H1 (cell line): ENCODE measurements around the gene TMBIM4. TPM values are rescaled to one million over a fixed set of nuclear protein-coding genes. Genes with fewer than 3 reads are reported as not detected.

Source experiments
- CTCF ChIA-PET: fragments of 300-600 bp; sonication (Branson Sonifier 250); formaldehyde crosslinking; loops from one replicate; lab custom pipeline; 2021; ENCODE audit not compliant: partially characterized antibody; lab: Charles Lee
- POLR2A ChIA-PET: fragments of 300-600 bp; sonication (Branson Sonifier 250); formaldehyde crosslinking; loops from one replicate; lab custom pipeline; 2021; ENCODE audit warnings: inconsistent platforms; ENCODE audit not compliant: partially characterized antibody; lab: Charles Lee
- DNase-seq, 2 experiments: peaks; one replicate each; pipeline versions ENCODE4 v3.0.0 to v3.0.0-alpha.2; 2010 to 2022; ENCODE audit warnings: low spot score in 2 of 2, low read depth in 1 of 2, mixed read lengths in 1 of 2
- FAIRE-seq: peaks from 2 replicates; lab custom pipeline; 2011; peaks lifted over from hg19 to GRCh38; lab: Jason Lieb, UNC
- H2AFZ ChIP-seq: 2 replicates; pipeline ENCODE4 v1.8.1; 2012; ENCODE audit warnings: low read length, inconsistent platforms
- H2AK5ac ChIP-seq: 2 replicates; pipeline ENCODE4 v1.6.1; 2013; ENCODE audit warnings: low read depth, low read length
- H2BK120ac ChIP-seq: replicated peaks from 2 replicates; pipeline ENCODE3; 2013; ENCODE audit warnings: low read depth, low read length, inconsistent platforms
- H2BK12ac ChIP-seq: 2 replicates; pipeline ENCODE4 v1.6.1; 2013; ENCODE audit warnings: low read depth, low read length
- H2BK15ac ChIP-seq: 2 replicates; pipeline ENCODE4 v1.6.1; 2013; ENCODE audit warnings: low read length
- H2BK20ac ChIP-seq: 2 replicates; pipeline ENCODE4 v1.6.1; 2013; ENCODE audit warnings: low read length
- H2BK5ac ChIP-seq: 2 replicates; pipeline ENCODE4 v1.6.1; 2013; ENCODE audit warnings: low read depth, low read length
- H3K14ac ChIP-seq: 2 replicates; pipeline ENCODE4 v1.6.1; 2013; ENCODE audit warnings: inconsistent platforms; ENCODE audit not compliant: insufficient read length
- H3K18ac ChIP-seq: 2 replicates; pipeline ENCODE4 v1.6.1; 2013; ENCODE audit warnings: low read length; ENCODE audit errors: extremely low read depth
- H3K23ac ChIP-seq: 2 replicates; pipeline ENCODE4 v1.6.1; 2013; ENCODE audit warnings: inconsistent platforms; ENCODE audit not compliant: insufficient read length
- H3K23me2 ChIP-seq: 2 replicates; pipeline ENCODE4 v1.6.1; 2013; ENCODE audit warnings: low read depth, low read length
- H3K27ac ChIP-seq: 2 replicates; pipeline ENCODE4 v1.6.1; 2011; ENCODE audit warnings: low read depth, low read length, inconsistent platforms
- H3K27me3 ChIP-seq, 4 experiments: replicated peaks in 1 of 4; 1 replicate in 1 of 4; 2 replicates in 3 of 4; pipeline versions ENCODE4 v1.6.1 to v1.8.1; 2011 to 2013; ENCODE audit warnings: low read length in 3 of 4, mild to moderate bottlenecking in 3 of 4, inconsistent platforms in 2 of 4, mixed read lengths in 2 of 4, moderate library complexity in 1 of 4; ENCODE audit not compliant: control insufficient read depth in 3 of 4, insufficient read depth in 3 of 4; ENCODE audit errors: extremely low read depth in 1 of 4
- H3K36me3 ChIP-seq, 4 experiments: 2 replicates each; pipeline versions ENCODE4 v1.6.1 to v1.8.1; 2011 to 2013; ENCODE audit warnings: mild to moderate bottlenecking in 4 of 4, low read length in 3 of 4, moderate library complexity in 2 of 4, control low read depth in 1 of 4, inconsistent platforms in 1 of 4; ENCODE audit not compliant: insufficient read depth in 4 of 4, control insufficient read depth in 2 of 4
- H3K4ac ChIP-seq: replicated peaks from 2 replicates; pipeline ENCODE3; 2013; ENCODE audit warnings: low read length, low read depth, mixed read lengths, inconsistent platforms; ENCODE audit not compliant: insufficient read length
- H3K4me1 ChIP-seq, 4 experiments: replicated peaks in 1 of 4; 1 replicate in 1 of 4; 2 replicates in 3 of 4; pipeline versions ENCODE4 v1.6.1 to v1.8.1; 2011 to 2013; ENCODE audit warnings: low read length in 3 of 4, inconsistent platforms in 2 of 4, mixed read lengths in 1 of 4; ENCODE audit not compliant: insufficient read depth in 4 of 4, control insufficient read depth in 3 of 4
- H3K4me2 ChIP-seq, 2 experiments: 2 replicates each; pipeline versions ENCODE4 v1.6.1 to v1.8.1; 2011 to 2013; ENCODE audit warnings: low read depth in 2 of 2, low read length in 2 of 2, control low read depth in 1 of 2, inconsistent platforms in 1 of 2, mild to moderate bottlenecking in 1 of 2; ENCODE audit not compliant: insufficient read depth in 1 of 2
- H3K4me3 ChIP-seq, 4 experiments: fragments of 200-600, 300-600 bp in 1 of 4; sonication (generic), shearing (Covaris generic), sonication (Bioruptor Twin) in 1 of 4; 2 replicates each; pipeline versions ENCODE4 v1.5.1 to v1.8.1; 2011 to 2016; ENCODE audit warnings: low read length in 4 of 4, low read depth in 3 of 4, control low read depth in 2 of 4, inconsistent platforms in 2 of 4, mild to moderate bottlenecking in 2 of 4, mixed read lengths in 1 of 4, moderate library complexity in 1 of 4; ENCODE audit not compliant: insufficient read depth in 2 of 4; ENCODE audit errors: extremely low read depth in 1 of 4
- H3K56ac ChIP-seq: replicated peaks from 2 replicates; pipeline ENCODE3; 2013; ENCODE audit warnings: low read depth, mild to moderate bottlenecking, mixed read lengths, low read length, inconsistent platforms; ENCODE audit not compliant: insufficient read length
- H3K79me1 ChIP-seq: 2 replicates; pipeline ENCODE4 v1.6.1; 2013; ENCODE audit warnings: low read depth, low read length, control low read depth
- H3K79me2 ChIP-seq, 2 experiments: 2 replicates each; pipeline versions ENCODE4 v1.6.1 to v1.8.1; 2012 to 2013; ENCODE audit warnings: low read length in 2 of 2, mild to moderate bottlenecking in 2 of 2, inconsistent platforms in 1 of 2; ENCODE audit not compliant: insufficient read depth in 2 of 2, control insufficient read depth in 1 of 2
- H3K9ac ChIP-seq, 4 experiments: replicated peaks in 1 of 4; 1 replicate in 1 of 4; 2 replicates in 3 of 4; pipeline versions ENCODE4 v1.6.1 to v1.8.1; 2011 to 2013; ENCODE audit warnings: low read depth in 3 of 4, low read length in 3 of 4, control low read depth in 2 of 4, mild to moderate bottlenecking in 2 of 4, moderate library complexity in 2 of 4, inconsistent platforms in 1 of 4; ENCODE audit errors: extremely low read depth in 1 of 4
- H3K9me3 ChIP-seq, 2 experiments: 2 replicates each; pipeline versions ENCODE4 v1.6.1 to v1.8.1; 2012 to 2013; ENCODE audit warnings: mild to moderate bottlenecking in 2 of 2, moderate library complexity in 2 of 2, control low read depth in 1 of 2, inconsistent platforms in 1 of 2, low read depth in 1 of 2, low read length in 1 of 2, mixed read lengths in 1 of 2; ENCODE audit not compliant: insufficient read depth in 2 of 2
- H4K20me1 ChIP-seq, 2 experiments: replicated peaks in 1 of 2; 2 replicates each; pipeline versions ENCODE3 to v1.8.1; 2011 to 2013; ENCODE audit warnings: inconsistent platforms in 2 of 2, low read length in 2 of 2, mild to moderate bottlenecking in 1 of 2; ENCODE audit not compliant: insufficient read depth in 2 of 2, control insufficient read depth in 1 of 2
- H4K5ac ChIP-seq: 2 replicates; pipeline ENCODE4 v1.6.1; 2013; ENCODE audit warnings: low read length, low read depth, mixed read lengths, inconsistent platforms; ENCODE audit not compliant: insufficient read length
- H4K8ac ChIP-seq: 2 replicates; pipeline ENCODE4 v1.8.0; 2013; ENCODE audit warnings: mild to moderate bottlenecking, moderate library complexity, low read length, inconsistent platforms; ENCODE audit not compliant: insufficient read depth; ENCODE audit errors: extremely low read depth
- H4K91ac ChIP-seq: replicated peaks from 2 replicates; pipeline ENCODE3; 2013; ENCODE audit warnings: low read length, mixed read lengths, inconsistent platforms; ENCODE audit not compliant: insufficient read length
- BRCA1 ChIP-seq: IDR thresholded peaks from 2 replicates; pipeline ENCODE4 v1.6.1; 2012; ENCODE audit warnings: low read depth, low read length, improper control_type of control experiment
- CBX5 ChIP-seq: fragments of 300-800, 300-1000 bp; sonication (generic); IDR thresholded peaks from 2 replicates; pipeline ENCODE4 v1.7.1; 2016; ENCODE audit warnings: antibody characterized with exemption, low read length, low read depth
- EP300 ChIP-seq, 2 experiments: IDR thresholded peaks; 1 replicate in 1 of 2; 2 replicates in 1 of 2; pipeline ENCODE4 v1.6.1; 2011 to 2012; ENCODE audit warnings: low read depth in 2 of 2, low read length in 2 of 2, mild to moderate bottlenecking in 2 of 2, borderline replicate concordance in 1 of 2, inconsistent platforms in 1 of 2, moderate library complexity in 1 of 2
- KDM5A ChIP-seq: fragments of 200-600 bp; IDR thresholded peaks from 2 replicates; pipeline ENCODE4 v1.7.1; 2012; ENCODE audit warnings: mild to moderate bottlenecking, low read length, inconsistent platforms, mixed read lengths
- NANOG ChIP-seq: IDR thresholded peaks from 2 replicates; pipeline ENCODE4 v1.6.1; 2011; ENCODE audit warnings: low read length, low read depth, mild to moderate bottlenecking, inconsistent platforms; ENCODE audit not compliant: insufficient read depth, poor library complexity, severe bottlenecking
- NRF1 ChIP-seq: IDR thresholded peaks from 2 replicates; pipeline ENCODE4 v1.6.1; 2011; ENCODE audit warnings: mild to moderate bottlenecking, low read depth, low read length, improper control_type of control experiment
- PHF8 ChIP-seq: fragments of 200-600 bp; sonication (generic); conservative IDR thresholded peaks from 2 replicates; pipeline ENCODE4 v1.7.1; 2012; ENCODE audit warnings: low read depth, mild to moderate bottlenecking, inconsistent platforms, low read length, moderate library complexity
- SIRT6 ChIP-seq: IDR thresholded peaks from one replicate; pipeline ENCODE4 v1.7.1; 2012; ENCODE audit warnings: low read length, inconsistent platforms
- SP2 ChIP-seq: IDR thresholded peaks from 2 replicates; pipeline ENCODE4 v1.6.1; 2012; ENCODE audit warnings: mild to moderate bottlenecking, low read length, inconsistent platforms
- TAF7 ChIP-seq: optimal IDR thresholded peaks from 2 replicates; pipeline ENCODE3; 2011; ENCODE audit warnings: low read depth, mild to moderate bottlenecking, inconsistent platforms, low read length, moderate library complexity, borderline replicate concordance
- TBP ChIP-seq: IDR thresholded peaks from 2 replicates; pipeline ENCODE4 v1.6.1; 2011; ENCODE audit warnings: low read depth, low read length, improper control_type of control experiment
- YY1 ChIP-seq: IDR thresholded peaks from 2 replicates; pipeline ENCODE4 v1.6.1; 2011; ENCODE audit warnings: low read depth, mild to moderate bottlenecking, low read length
- WGBS, 2 experiments: shearing (Covaris generic) in 1 of 2; methylation state at CpG; one replicate each; pipeline versions ENCODE4 v1.1.6 to v1.1.7; 2013 to 2015; ENCODE audit warnings: low lambda C conversion rate in 2 of 2, mixed read lengths in 2 of 2, inconsistent platforms in 1 of 2, low coverage in 1 of 2, missing lambda C conversion rate in 1 of 2; ENCODE audit not compliant: insufficient replicate concordance in 2 of 2, insufficient coverage in 1 of 2, insufficient read length in 1 of 2; ENCODE audit errors: extremely low coverage in 1 of 2, missing lambda C conversion rate in 1 of 2; 5-methylcytosine and 5-hydroxymethylcytosine counted together
- polyA plus RNA-seq, 7 experiments: library from polyadenylated mRNA; depleted of rRNA in 3 of 7; stranded (reverse) in 5 of 7; unstranded in 2 of 7; fragments of >200 nt in 5 of 7; fragments of 200-250 nt in 2 of 7; gene quantifications; 1 replicate in 5 of 7; 2 replicates in 1 of 7; 4 replicates in 1 of 7; pipeline versions ENCODE4 v1.2.1 to v1.2.3, GENCODE V29; 2011 to 2013; ENCODE audit warnings: missing spikeins in 2 of 7, mixed read lengths in 2 of 7
- total RNA-seq: library from RNA; stranded (reverse); fragmentation: NEBNext Ultra II Directional; extraction: Animal tissue kit (Norgen Biotek cat#: 25700); gene quantifications from 2 replicates; pipeline ENCODE4 v1.2.1, GENCODE V29; 2021
- TF ChIP-seq, protein P1 (sequence below): IDR thresholded peaks from 2 replicates; pipeline ENCODE4 v1.6.1; 2012; ENCODE audit warnings: low read length, inconsistent platforms

Gene TMBIM4
- total and polyA plus RNA-seq, 2 of the 8 experiments (the other 6 are each of a cell fraction or from before 2014, with no cell fraction given): 12.8 to 46.6 TPM

DNA sequence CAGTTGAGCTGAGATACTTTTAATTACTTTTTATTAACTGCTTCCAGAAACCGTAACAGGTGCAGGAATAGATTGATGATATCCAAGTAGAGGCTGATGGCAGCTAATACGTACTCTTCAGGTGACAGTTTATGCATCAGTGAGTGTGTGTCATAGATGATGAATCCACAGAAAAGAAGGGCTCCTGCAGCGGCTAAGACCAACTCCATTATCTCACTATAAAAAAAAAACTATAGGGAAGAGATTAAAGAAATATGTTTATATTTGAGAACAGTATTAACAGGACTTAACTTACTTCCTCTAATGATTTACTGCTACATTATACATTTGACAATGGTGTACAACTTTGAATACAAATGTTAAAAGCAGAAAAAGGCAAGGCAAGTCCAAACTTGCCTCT lies 31.9 kb downstream of the TMBIM4 start:
- no peak overlapping the region for H3K14ac ChIP-seq
- H2BK15ac ChIP-seq: no peak overlapping the region
- no peaks in the 10 kb centered on the region for H3K27me3 ChIP-seq
- H4K8ac ChIP-seq: no peak overlapping the region
- 89% methylated on average over 3 of the region's 3 CpGs; no CpG with 5 or more reads in 1 of the 2 experiments for WGBS, 2 experiments
- H3K23ac ChIP-seq: no peak overlapping the region
- no peak overlapping the region for H3K4me3 ChIP-seq
- H3K56ac ChIP-seq: no peak overlapping the region
- H3K23me2 ChIP-seq: no peaks in the 10 kb centered on the region
- no peak overlapping the region for H3K9ac ChIP-seq
- H2BK12ac ChIP-seq: no peak overlapping the region
- peaks cover 0 to 28% (median 8%) of the 10 kb centered on the region in 4 experiments; a peak in 3 of 8 replicates for H3K36me3 ChIP-seq
- no peak overlapping the region for H2BK5ac ChIP-seq
- ChIA-PET POLR2A (no interaction called here), CTCF (interaction anchor here (0.8 to 1.5 kb wide), 2 partner anchors 9 to 19 kb away, joined by 3 to 5 read pairs; no protein-coding TSS in a partner anchor)
- H2AFZ ChIP-seq: no peak overlapping the region
- no peak overlapping the region for H2BK20ac ChIP-seq
- H3K4ac ChIP-seq: no peak overlapping the region
- H4K20me1 ChIP-seq: no peaks in the 10 kb centered on the region
- no peak overlapping the region for H3K27ac ChIP-seq
- peaks cover 10 to 12% of the 10 kb centered on the region in 2 experiments for H3K9me3 ChIP-seq
- no peaks in the 10 kb centered on the region for H3K79me1 ChIP-seq
- H4K5ac ChIP-seq: no peak overlapping the region
- no peaks in the 10 kb centered on the region for H3K4me1 ChIP-seq
- no peak overlapping the region for H2AK5ac ChIP-seq
- no peak for FAIRE-seq
- no peak for DNase-seq
- H3K18ac ChIP-seq: no peak overlapping the region
- no peak overlapping the region for H4K91ac ChIP-seq
- no peaks in the 10 kb centered on the region for H3K79me2 ChIP-seq
- no peak overlapping the region for H3K4me2 ChIP-seq
- no peak overlapping the region for H2BK120ac ChIP-seq
- TF ChIP-seq SP2 (no peak), YY1 (no peak), TAF7 (no peak), CBX5 (no peak), SIRT6 (no peak), EP300 (IDR thresholded peaks at IDR 0.05; ENCODE audit: borderline replicate concordance in 1 of 2, low read depth in 2 of 2, low read length in 2 of 2) (no peak), NANOG (no peak), NRF1 (no peak), BRCA1 (no peak), PHF8 (no peak), TBP (no peak), KDM5A (no peak)
- TF ChIP-seq, protein P1, sequence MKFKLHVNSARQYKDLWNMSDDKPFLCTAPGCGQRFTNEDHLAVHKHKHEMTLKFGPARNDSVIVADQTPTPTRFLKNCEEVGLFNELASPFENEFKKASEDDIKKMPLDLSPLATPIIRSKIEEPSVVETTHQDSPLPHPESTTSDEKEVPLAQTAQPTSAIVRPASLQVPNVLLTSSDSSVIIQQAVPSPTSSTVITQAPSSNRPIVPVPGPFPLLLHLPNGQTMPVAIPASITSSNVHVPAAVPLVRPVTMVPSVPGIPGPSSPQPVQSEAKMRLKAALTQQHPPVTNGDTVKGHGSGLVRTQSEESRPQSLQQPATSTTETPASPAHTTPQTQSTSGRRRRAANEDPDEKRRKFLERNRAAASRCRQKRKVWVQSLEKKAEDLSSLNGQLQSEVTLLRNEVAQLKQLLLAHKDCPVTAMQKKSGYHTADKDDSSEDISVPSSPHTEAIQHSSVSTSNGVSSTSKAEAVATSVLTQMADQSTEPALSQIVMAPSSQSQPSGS: no peak
